Body of pancreas (tissue), 4 donors: ENCODE results near the gene AHCYL2.

Experiments
- CTCF ChIP-seq, 7 experiments: fragments of 450-650 bp in 4 of 7; fragments of 200-600 bp in 3 of 7; sonication (generic) in 3 of 7; IDR thresholded peaks; one replicate each; pipeline ENCODE4 v1.5.1; 2016 to 2019; ENCODE audit warnings: antibody characterized with exemption in 7 of 7
- POLR2A ChIP-seq, 3 donors: fragments of 450-650 bp; IDR thresholded peaks; one replicate each; pipeline ENCODE4 v1.6.1; 2016; ENCODE audit warnings: antibody characterized with exemption in 3 of 3, mild to moderate bottlenecking in 2 of 3

GRCh38 chr7:129299889-129300288 is 75.1 kb downstream of the AHCYL2 start:
- TF ChIP-seq CTCF (IDR thresholded peaks at IDR 0.05) (no peak), POLR2A (IDR thresholded peaks at IDR 0.05) (no peak)
